Thyroid gland (tissue), 4 donors: ENCODE results near the gene IFITM1.

Source experiments
- CTCF ChIP-seq, 6 experiments: fragments of 200-600 bp in 3 of 6; fragments of 450-650 bp in 3 of 6; sonication (generic) in 3 of 6; IDR thresholded peaks; one replicate each; pipeline ENCODE4 v1.5.1; 2016 to 2019; ENCODE audit warnings: antibody characterized with exemption in 6 of 6, mild to moderate bottlenecking in 2 of 6, inconsistent platforms in 1 of 6, moderate library complexity in 1 of 6
- POLR2A ChIP-seq, 2 donors: fragments of 450-650 bp; IDR thresholded peaks; one replicate each; pipeline ENCODE4 v1.6.1; 2017; ENCODE audit warnings: antibody characterized with exemption in 2 of 2, mild to moderate bottlenecking in 2 of 2, moderate library complexity in 1 of 2

- TF ChIP-seq POLR2A (IDR thresholded peaks at IDR 0.05) (no peak), CTCF (IDR thresholded peaks at IDR 0.05) (no peak)
These were observed 22.2 kb downstream of the IFITM1 start for GRCh38 chr11:335779-336658.
